Cardiac fibroblast (primary cell): ENCODE measurements around the gene GATA2.
A peak's percentile ranks its signal among the peaks of the same experiment; 100 is the strongest.

Experiments used
- DNase-seq, 2 donors: peaks; one replicate each; pipeline versions ENCODE4 v3.0.0 to v3.0.0-alpha.2; 2010; ENCODE audit warnings: low read depth in 2 of 2
- H3K4me3 ChIP-seq, 2 donors: replicated peaks in 1 of 2; 1 replicate in 1 of 2; 2 replicates in 1 of 2; pipeline ENCODE4 v1.5.1; 2011; ENCODE audit warnings: low read depth in 2 of 2, low read length in 2 of 2, mild to moderate bottlenecking in 2 of 2, moderate library complexity in 1 of 2
- CTCF ChIP-seq: IDR thresholded peaks from one replicate; pipeline ENCODE4 v1.5.1; 2011; ENCODE audit warnings: low read depth, mild to moderate bottlenecking, low read length, inconsistent platforms

Gene GATA2

GRCh38 chr3:128497305-128498126 is 4.5 kb upstream of the GATA2 start:
- TF ChIP-seq CTCF, result peak; percentile 57
- DNase-seq, result peak in 1 of 2 donors; percentile 43

GRCh38 chr3:128496602-128497304 is 3.8 kb upstream of the GATA2 start:
- no peak overlapping the region for H3K4me3 ChIP-seq
- DNase-seq, result peak in 1 of 2 donors; percentile 52
- TF ChIP-seq CTCF, result no peak

More at GRCh38 chr3:128497305-128498126, 4.5 kb upstream of the GATA2 start:
- peak overlapping the region; percentile 54 to 62 for H3K4me3 ChIP-seq

- H3K4me3 ChIP-seq, result no peak overlapping the region
- DNase-seq, result no peak
- TF ChIP-seq CTCF, result no peak
Measured at GRCh38 chr3:128496019-128496601, 3.1 kb upstream of the GATA2 start.

- no peak overlapping the region for H3K4me3 ChIP-seq
- TF ChIP-seq CTCF, result no peak
- no peak for DNase-seq
Measured at GRCh38 chr3:128495435-128495970, 2.5 kb upstream of the GATA2 start.

- H3K4me3 ChIP-seq, result no peak overlapping the region
- no peak for TF ChIP-seq CTCF
- DNase-seq, result no peak
Measured at GRCh38 chr3:128494367-128494650, 1.3 kb upstream of the GATA2 start.

GRCh38 chr3:128493570-128494366 is 767 bp upstream of the GATA2 start:
- DNase-seq, result no peak
- no peak for TF ChIP-seq CTCF
- H3K4me3 ChIP-seq, result no peak overlapping the region
